CD4-positive, CD25-positive, alpha-beta regulatory T cell (primary cell): ENCODE data around the gene SLC40A1. TPM values are rescaled to one million over a fixed set of nuclear protein-coding genes. Genes with fewer than 3 reads are reported as not detected.

Experiments
- ATAC-seq, 2 donors: fragments of 150-1000 bp; cut with Tn5 transposase; one replicate each; pipeline ENCODE4 v1.10.0; 2021; ENCODE audit warnings: low read depth in 2 of 2, moderate number of reproducible peaks in 2 of 2, moderate library complexity in 1 of 2
- DNase-seq, 3 donors: peaks; one replicate each; pipeline versions ENCODE4 v3.0.0 to v3.0.0-alpha.2; 2012 to 2022; ENCODE audit warnings: mixed read lengths in 1 of 3
- H3K27ac ChIP-seq: one replicate; pipeline ENCODE4 v1.7.0; 2013; ENCODE audit warnings: mild to moderate bottlenecking, low read length; ENCODE audit not compliant: insufficient read depth, poor library complexity, severe bottlenecking
- H3K27me3 ChIP-seq: one replicate; pipeline ENCODE4 v1.7.0; 2013; ENCODE audit warnings: low read length; ENCODE audit not compliant: control insufficient read depth, insufficient read depth
- H3K36me3 ChIP-seq: one replicate; pipeline ENCODE4 v1.7.0; 2013; ENCODE audit warnings: mild to moderate bottlenecking, low read length, moderate library complexity; ENCODE audit not compliant: control insufficient read depth, insufficient read depth
- H3K4me1 ChIP-seq: 2 replicates; pipeline ENCODE4 v1.7.0; 2013; ENCODE audit warnings: mild to moderate bottlenecking, low read length; ENCODE audit not compliant: insufficient read depth, control insufficient read depth, poor library complexity, severe bottlenecking
- H3K4me3 ChIP-seq: one replicate; pipeline ENCODE4 v1.7.0; 2013; ENCODE audit warnings: low read depth, mild to moderate bottlenecking, low read length, moderate library complexity
- H3K9me3 ChIP-seq, 2 experiments: 1 replicate in 1 of 2; 2 replicates in 1 of 2; pipeline ENCODE4 v1.7.0; 2013; ENCODE audit warnings: low read length in 2 of 2, mild to moderate bottlenecking in 1 of 2, moderate library complexity in 1 of 2; ENCODE audit not compliant: control insufficient read depth in 2 of 2
- H3K27ac Mint-ChIP-seq, 3 donors: one replicate each; pipeline ENCODE4 v1.8.0; 2020 to 2022; ENCODE audit warnings: mild to moderate bottlenecking in 3 of 3, mixed read lengths in 3 of 3, moderate library complexity in 2 of 3
- H3K27me3 Mint-ChIP-seq: one replicate; pipeline ENCODE4 v1.8.0; 2022; ENCODE audit warnings: mild to moderate bottlenecking, mixed read lengths
- H3K36me3 Mint-ChIP-seq: one replicate; pipeline ENCODE4 v1.8.0; 2020; ENCODE audit warnings: mixed read lengths
- H3K4me1 Mint-ChIP-seq, 4 donors: one replicate each; pipeline ENCODE4 v1.8.0; 2020 to 2022; ENCODE audit warnings: mixed read lengths in 4 of 4, mild to moderate bottlenecking in 1 of 4
- H3K4me3 Mint-ChIP-seq, 4 donors: one replicate each; pipeline ENCODE4 v1.8.0; 2020 to 2022; ENCODE audit warnings: mild to moderate bottlenecking in 4 of 4, mixed read lengths in 4 of 4, moderate library complexity in 3 of 4
- H3K9me3 Mint-ChIP-seq, 7 donors: one replicate each; pipeline ENCODE4 v1.8.0; 2020 to 2022; ENCODE audit warnings: mixed read lengths in 7 of 7, mild to moderate bottlenecking in 3 of 7, moderate library complexity in 2 of 7
- polyA plus RNA-seq, 4 donors: library from polyadenylated mRNA; unstranded; fragments of 300-500 nt; fragmentation: Illumina TruSeq; gene quantifications; one replicate each; pipeline ENCODE4 v1.2.3, GENCODE V29; 2021
- total RNA-seq: library from RNA; stranded (reverse); gene quantifications from one replicate; pipeline ENCODE4 v1.2.3, GENCODE V29; 2022

The SLC40A1 gene
- total and polyA plus RNA-seq, 5 donors from 2014 or later = 5.6 to 25.3 (median 13.0) TPM

DNA sequence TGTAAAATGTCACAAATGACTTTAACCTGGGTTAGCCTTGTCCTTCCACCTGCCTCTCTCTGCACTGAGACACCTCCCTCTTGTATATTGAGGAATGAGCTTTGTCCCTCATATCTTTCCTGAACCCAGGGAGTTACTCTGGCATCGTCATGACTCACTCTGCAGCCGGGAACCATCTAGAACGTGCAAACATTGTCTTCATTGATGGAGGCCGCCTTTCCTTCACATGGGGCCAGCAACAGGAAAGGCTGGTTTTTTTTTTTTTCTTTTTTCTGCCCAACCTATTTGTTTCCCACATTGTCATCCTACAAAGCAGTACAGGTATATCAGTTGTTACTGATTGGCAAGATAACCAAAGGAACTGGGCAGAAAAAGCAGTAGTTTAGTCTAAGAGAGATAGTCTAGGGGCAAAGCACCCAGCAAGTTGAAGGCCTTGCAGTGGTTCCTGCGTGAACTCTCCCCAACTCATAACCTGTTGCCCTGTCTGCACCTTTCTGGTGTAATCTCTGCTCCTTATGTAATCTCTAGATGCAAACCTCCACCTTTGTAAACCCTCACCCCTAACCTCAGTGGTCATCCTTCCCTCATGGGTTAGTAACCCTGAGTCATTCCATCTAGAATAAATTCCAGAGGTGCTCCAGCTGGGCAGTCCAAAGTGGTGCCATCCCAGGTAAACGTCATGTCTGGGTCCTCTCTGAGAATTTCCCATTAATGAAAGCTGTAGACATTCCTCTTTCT, 38.3 kb downstream of the SLC40A1 start:
- H3K27me3 ChIP-seq = peaks cover 5% of the 10 kb centered on the region
- H3K4me1 ChIP-seq = no peaks in the 10 kb centered on the region
- no peaks in the 10 kb centered on the region for H3K36me3 ChIP-seq
- no peaks in the 10 kb centered on the region for H3K9me3 ChIP-seq
- H3K27me3 Mint-ChIP-seq = peaks cover 28% of the 10 kb centered on the region
- H3K27ac ChIP-seq = no peak overlapping the region
- no peak overlapping the region for H3K27ac Mint-ChIP-seq
- no peaks in the 10 kb centered on the region for H3K36me3 Mint-ChIP-seq
- peaks cover 0 to 5% (median 0%) of the 10 kb centered on the region in 7 donors for H3K9me3 Mint-ChIP-seq
- ATAC-seq (no peak), DNase-seq (no peak)
- no peak overlapping the region for H3K4me3 ChIP-seq
- H3K4me3 Mint-ChIP-seq = no peak overlapping the region
- H3K4me1 Mint-ChIP-seq = no peaks in the 10 kb centered on the region

GRCh38 chr2:189541591-189541990, 39.0 kb downstream of the SLC40A1 start:
- H3K27ac ChIP-seq = no peak overlapping the region
- no peak overlapping the region for H3K4me3 Mint-ChIP-seq
- H3K27me3 ChIP-seq = peaks cover 9% of the 10 kb centered on the region
- peaks cover 0 to 5% (median 0%) of the 10 kb centered on the region in 7 donors for H3K9me3 Mint-ChIP-seq
- DNase-seq = no peak
- ATAC-seq = no peak
- no peak overlapping the region for H3K4me3 ChIP-seq
- H3K4me1 ChIP-seq = no peaks in the 10 kb centered on the region
- H3K9me3 ChIP-seq = no peaks in the 10 kb centered on the region
- no peaks in the 10 kb centered on the region for H3K4me1 Mint-ChIP-seq
- H3K27me3 Mint-ChIP-seq = peaks cover 28% of the 10 kb centered on the region
- H3K36me3 ChIP-seq = no peaks in the 10 kb centered on the region
- no peaks in the 10 kb centered on the region for H3K36me3 Mint-ChIP-seq
- H3K27ac Mint-ChIP-seq = no peak overlapping the region

- H3K27me3 ChIP-seq = peaks cover 9% of the 10 kb centered on the region
- no peaks in the 10 kb centered on the region for H3K9me3 ChIP-seq
- H3K4me3 Mint-ChIP-seq = no peak overlapping the region
- no peaks in the 10 kb centered on the region for H3K4me1 ChIP-seq
- H3K4me1 Mint-ChIP-seq = no peaks in the 10 kb centered on the region
- H3K36me3 Mint-ChIP-seq = no peaks in the 10 kb centered on the region
- no peak overlapping the region for H3K27ac Mint-ChIP-seq
- no peak overlapping the region for H3K4me3 ChIP-seq
- H3K36me3 ChIP-seq = no peaks in the 10 kb centered on the region
- DNase-seq (no peak), ATAC-seq (no peak)
- peaks cover 18% of the 10 kb centered on the region for H3K27me3 Mint-ChIP-seq
- H3K9me3 Mint-ChIP-seq = peaks cover 0 to 3% (median 0%) of the 10 kb centered on the region in 7 donors
- no peak overlapping the region for H3K27ac ChIP-seq
Observed at GRCh38 chr2:189540551-189540950, 40.0 kb downstream of the SLC40A1 start.

- no peak overlapping the region for H3K27ac Mint-ChIP-seq
- H3K9me3 Mint-ChIP-seq = peaks cover 0 to 3% (median 0%) of the 10 kb centered on the region in 7 donors
- ATAC-seq (no peak), DNase-seq (no peak)
- no peaks in the 10 kb centered on the region for H3K36me3 Mint-ChIP-seq
- H3K36me3 ChIP-seq = no peaks in the 10 kb centered on the region
- H3K27ac ChIP-seq = no peak overlapping the region
- H3K4me3 ChIP-seq = no peak overlapping the region
- peaks cover 9% of the 10 kb centered on the region for H3K27me3 ChIP-seq
- H3K9me3 ChIP-seq = no peaks in the 10 kb centered on the region
- no peak overlapping the region for H3K4me3 Mint-ChIP-seq
- H3K4me1 ChIP-seq = no peaks in the 10 kb centered on the region
- H3K27me3 Mint-ChIP-seq = peaks cover 17% of the 10 kb centered on the region
- H3K4me1 Mint-ChIP-seq = no peaks in the 10 kb centered on the region
Observed at GRCh38 chr2:189538402-189538801, 42.2 kb downstream of the SLC40A1 start.

- H3K4me1 Mint-ChIP-seq = no peaks in the 10 kb centered on the region
- no peaks in the 10 kb centered on the region for H3K4me1 ChIP-seq
- no peak overlapping the region for H3K27ac Mint-ChIP-seq
- H3K27me3 Mint-ChIP-seq = peaks cover 17% of the 10 kb centered on the region
- H3K27ac ChIP-seq = no peak overlapping the region
- H3K4me3 ChIP-seq = no peak overlapping the region
- H3K27me3 ChIP-seq = peaks cover 9% of the 10 kb centered on the region
- no peaks in the 10 kb centered on the region for H3K36me3 ChIP-seq
- ATAC-seq = no peak
- H3K36me3 Mint-ChIP-seq = no peaks in the 10 kb centered on the region
- H3K4me3 Mint-ChIP-seq = no peak overlapping the region
- H3K9me3 Mint-ChIP-seq = peaks cover 0 to 2% (median 0%) of the 10 kb centered on the region in 7 donors
- no peak for DNase-seq
- H3K9me3 ChIP-seq = no peaks in the 10 kb centered on the region
Observed at GRCh38 chr2:189536830-189537229, 43.8 kb downstream of the SLC40A1 start.

DNA sequence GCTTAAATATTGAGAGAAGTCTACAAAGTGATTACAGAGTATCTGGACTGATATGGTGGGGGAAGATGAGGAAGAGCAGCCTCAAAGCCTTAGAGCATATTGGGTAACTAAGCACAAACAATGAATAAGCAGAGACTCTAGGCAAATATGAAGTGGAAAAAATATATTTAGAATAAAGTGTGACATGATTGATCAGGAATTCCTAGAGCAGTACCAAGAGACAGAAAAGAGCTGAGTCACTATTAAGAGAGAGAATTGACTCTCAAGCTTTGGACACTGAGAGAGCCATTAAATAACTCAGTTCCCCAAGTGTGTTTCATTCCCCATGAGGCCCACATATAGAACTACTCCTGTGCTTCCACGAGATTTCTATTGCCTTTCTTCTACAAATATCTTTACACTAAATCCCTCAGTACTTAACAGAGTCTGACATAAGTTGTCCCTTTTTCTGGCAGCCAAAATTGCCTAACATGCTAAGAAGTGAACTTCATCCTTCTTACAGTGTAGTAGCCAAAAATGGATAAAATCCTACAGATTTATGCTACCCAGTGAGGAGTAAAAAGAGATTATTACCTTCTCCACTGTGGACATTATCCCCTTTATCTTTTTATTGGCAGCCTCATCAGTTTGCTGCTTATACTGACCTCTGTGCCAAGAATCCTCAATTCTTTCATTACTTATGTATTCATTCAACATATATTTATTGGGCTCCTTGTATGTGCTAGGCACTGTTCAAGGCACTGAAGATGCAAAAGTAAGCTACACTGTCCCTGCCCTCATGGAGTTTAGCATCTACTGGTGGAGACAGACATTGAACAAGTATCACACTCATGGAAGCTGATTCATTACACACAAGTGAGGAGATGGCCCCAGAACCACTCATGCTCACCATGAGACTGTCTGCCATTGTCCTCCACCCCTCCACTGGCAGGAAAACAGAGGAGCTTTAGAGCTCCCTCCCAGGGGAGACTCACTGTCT, 45.4 kb downstream of the SLC40A1 start:
- Mint-ChIP-seq H3K36me3 (no peaks in the 10 kb centered on the region), H3K9me3 (peaks cover 0 to 2% (median 0%) of the 10 kb centered on the region in 7 donors), H3K27ac (no peak overlapping the region), H3K4me1 (no peaks in the 10 kb centered on the region), H3K27me3 (peaks cover 14% of the 10 kb centered on the region), H3K4me3 (no peak overlapping the region)
- no peaks in the 10 kb centered on the region for H3K36me3 ChIP-seq
- ATAC-seq (no peak), DNase-seq (no peak)
- H3K27ac ChIP-seq = no peak overlapping the region
- no peaks in the 10 kb centered on the region for H3K4me1 ChIP-seq
- peaks cover 9% of the 10 kb centered on the region for H3K27me3 ChIP-seq
- H3K4me3 ChIP-seq = no peak overlapping the region
- no peaks in the 10 kb centered on the region for H3K9me3 ChIP-seq

DNA sequence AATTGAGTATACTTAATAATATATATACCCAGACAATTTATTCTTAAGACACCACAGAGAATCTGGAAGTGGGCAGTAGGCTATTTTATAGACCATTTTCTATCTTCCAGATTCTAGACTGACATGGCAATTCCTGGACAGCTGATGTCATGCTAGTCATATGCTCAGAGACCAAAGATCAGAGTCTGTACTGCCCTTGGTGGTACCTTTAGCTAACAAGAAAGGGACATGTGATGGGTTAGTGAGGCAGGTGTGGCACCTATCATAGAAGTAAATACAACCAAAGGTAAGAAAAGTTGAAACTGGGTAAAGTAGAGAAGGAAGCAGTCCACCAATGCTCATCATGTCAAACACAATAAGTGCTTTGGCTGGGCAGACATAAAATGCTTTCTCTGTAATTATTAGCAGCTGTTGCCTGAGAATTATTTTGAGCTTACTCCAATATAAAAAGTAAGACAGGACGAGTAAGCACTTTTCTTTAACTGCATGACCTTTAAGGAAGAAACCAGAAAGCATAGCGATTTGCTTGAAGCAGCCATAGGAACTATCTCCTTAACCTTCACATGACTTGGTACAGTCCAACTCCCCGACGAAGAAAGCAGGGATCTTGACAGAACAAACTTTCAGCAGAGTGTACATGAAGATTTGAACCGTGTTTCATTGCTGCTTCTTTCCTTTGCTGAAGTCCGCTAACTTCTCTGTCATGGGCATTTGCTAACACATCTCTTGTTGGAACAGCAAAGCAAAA, 47.1 kb downstream of the SLC40A1 start:
- Histone ChIP-seq H3K9me3 (no peaks in the 10 kb centered on the region), H3K4me3 (no peak overlapping the region), H3K4me1 (no peaks in the 10 kb centered on the region), H3K27me3 (peaks cover 8% of the 10 kb centered on the region), H3K36me3 (no peaks in the 10 kb centered on the region), H3K27ac (no peak overlapping the region)
- ATAC-seq = no peak
- Mint-ChIP-seq H3K4me3 (no peak overlapping the region), H3K9me3 (peaks cover 0 to under 1% (median 0%) of the 10 kb centered on the region in 7 donors), H3K4me1 (no peaks in the 10 kb centered on the region), H3K27me3 (peaks cover 9% of the 10 kb centered on the region), H3K27ac (no peak overlapping the region), H3K36me3 (no peaks in the 10 kb centered on the region)
- DNase-seq = no peak
